GM18858 (cell line): ENCODE results near the gene OR52J3.

Experiments
- ATAC-seq: cut with Tn5 transposase; IDR thresholded peaks from one replicate; pipeline ENCODE4 v1.9.1; 2021; ENCODE audit not compliant: unreplicated experiment

OR52J3 gene

DNA sequence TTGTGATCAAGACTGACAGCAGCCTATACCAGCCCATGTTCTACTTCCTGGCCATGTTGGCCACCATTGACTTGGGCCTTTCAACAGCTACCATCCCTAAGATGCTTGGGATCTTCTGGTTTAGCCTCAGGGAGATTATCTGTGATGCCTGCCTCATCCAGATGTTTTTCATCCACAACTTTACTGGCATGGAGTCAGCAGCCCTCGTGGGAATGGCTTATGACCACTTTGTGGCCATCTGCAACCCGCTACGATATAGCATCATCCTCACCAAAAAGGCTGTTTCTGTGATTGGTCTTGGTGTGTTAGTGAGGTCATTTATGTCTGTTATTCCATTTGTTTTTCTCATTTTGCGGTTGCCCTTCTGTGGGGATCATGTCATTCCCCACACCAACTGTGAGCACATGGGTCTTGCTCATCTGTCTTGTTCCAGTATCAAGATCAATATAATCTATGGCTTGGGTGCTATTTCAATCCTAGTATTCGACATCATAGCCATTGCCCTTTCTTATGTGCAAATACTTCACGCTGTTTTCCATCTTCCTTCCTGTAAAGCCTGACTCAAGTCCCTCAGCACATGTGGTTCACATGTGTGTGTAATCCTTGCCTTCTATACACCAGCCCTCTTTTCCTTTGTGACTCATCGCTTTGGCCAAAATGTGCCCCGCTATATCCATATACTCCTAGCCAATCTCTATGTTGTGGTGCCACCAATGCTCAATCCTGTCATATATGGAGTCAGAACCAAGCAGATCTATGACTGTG lies 46.7 kb downstream of the OR52J3 start:
- no peak for ATAC-seq

DNA sequence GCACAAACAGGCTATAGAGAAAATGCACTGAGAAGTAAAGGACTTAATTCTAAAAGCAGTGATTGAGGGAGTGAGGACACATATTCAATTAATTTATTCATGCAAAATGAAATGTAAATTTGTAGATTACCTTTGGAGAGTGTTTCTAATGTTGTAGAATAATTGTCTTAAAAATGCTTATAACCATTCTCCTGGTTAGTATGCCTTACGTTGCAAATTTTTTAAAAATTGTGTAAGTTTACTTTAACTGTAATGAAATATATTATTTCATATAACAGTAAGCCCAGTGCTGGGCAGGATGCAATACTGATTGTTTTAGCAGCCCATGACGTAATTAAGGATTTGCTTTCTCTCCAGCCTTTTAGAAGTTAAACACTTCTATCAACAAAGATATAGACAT lies 49.7 kb downstream of the OR52J3 start:
- ATAC-seq, result no peak
